D721Med (cell line): ENCODE measurements around the gene PRR23E.

Source experiments
- DNase-seq: peaks from one replicate; pipeline ENCODE4 v3.0.0; 2011; ENCODE audit warnings: low spot score; ENCODE audit not compliant: insufficient read length
- FAIRE-seq: peaks from 2 replicates; lab custom pipeline; 2011; peaks lifted over from hg19 to GRCh38; lab: Jason Lieb, UNC
- TF ChIP-seq, protein P1 (sequence below): IDR thresholded peaks from 2 replicates; pipeline ENCODE4 v1.5.1; 2012; ENCODE audit warnings: mild to moderate bottlenecking, control low read depth; ENCODE audit not compliant: insufficient read depth; ENCODE audit errors: missing control alignments

Gene PRR23E

DNA sequence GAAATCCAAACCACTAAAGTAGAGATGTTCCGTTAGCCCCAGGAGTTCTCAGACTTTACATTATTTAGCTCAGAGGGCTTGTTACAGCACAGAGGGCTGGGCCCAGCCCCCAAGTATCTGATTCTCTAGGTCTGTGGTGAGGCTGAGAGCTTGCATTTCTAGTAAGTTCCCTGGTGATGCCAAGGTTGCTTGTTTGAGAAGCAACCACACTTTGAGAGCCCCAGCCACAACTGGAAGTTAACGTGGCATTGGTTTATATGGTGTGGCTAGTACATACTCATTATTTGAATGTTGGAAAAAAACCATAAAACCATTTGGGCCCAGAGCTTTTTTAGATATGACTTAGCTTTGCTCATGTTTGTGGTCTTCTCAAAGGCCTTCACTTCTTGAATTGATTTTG is 35.9 kb downstream of the PRR23E start:
- DNase-seq (no peak), FAIRE-seq (no peak)
- TF ChIP-seq, protein P1, sequence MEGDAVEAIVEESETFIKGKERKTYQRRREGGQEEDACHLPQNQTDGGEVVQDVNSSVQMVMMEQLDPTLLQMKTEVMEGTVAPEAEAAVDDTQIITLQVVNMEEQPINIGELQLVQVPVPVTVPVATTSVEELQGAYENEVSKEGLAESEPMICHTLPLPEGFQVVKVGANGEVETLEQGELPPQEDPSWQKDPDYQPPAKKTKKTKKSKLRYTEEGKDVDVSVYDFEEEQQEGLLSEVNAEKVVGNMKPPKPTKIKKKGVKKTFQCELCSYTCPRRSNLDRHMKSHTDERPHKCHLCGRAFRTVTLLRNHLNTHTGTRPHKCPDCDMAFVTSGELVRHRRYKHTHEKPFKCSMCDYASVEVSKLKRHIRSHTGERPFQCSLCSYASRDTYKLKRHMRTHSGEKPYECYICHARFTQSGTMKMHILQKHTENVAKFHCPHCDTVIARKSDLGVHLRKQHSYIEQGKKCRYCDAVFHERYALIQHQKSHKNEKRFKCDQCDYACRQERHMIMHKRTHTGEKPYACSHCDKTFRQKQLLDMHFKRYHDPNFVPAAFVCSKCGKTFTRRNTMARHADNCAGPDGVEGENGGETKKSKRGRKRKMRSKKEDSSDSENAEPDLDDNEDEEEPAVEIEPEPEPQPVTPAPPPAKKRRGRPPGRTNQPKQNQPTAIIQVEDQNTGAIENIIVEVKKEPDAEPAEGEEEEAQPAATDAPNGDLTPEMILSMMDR: no peak

DNA sequence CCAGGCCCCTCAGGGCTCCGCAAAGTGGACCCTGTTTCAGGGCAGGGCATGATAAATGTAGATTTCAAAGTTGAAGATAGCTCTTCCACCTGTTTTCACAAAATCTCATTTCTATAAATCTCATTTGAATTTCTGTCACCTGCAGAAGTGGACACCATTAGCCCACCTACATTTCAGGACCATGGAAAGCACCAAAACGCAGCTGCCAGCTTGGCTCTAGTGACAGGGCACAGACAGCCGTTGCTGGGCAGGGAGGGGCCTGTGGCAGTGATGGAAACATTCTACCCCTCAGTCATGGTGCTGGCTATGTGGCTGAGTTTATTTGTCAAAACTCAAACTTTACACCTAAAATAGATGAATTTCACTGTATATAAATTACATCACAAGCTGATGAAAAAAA is 40.4 kb downstream of the PRR23E start:
- FAIRE-seq (no peak), DNase-seq (no peak)
- TF ChIP-seq, protein P1: no peak

DNA sequence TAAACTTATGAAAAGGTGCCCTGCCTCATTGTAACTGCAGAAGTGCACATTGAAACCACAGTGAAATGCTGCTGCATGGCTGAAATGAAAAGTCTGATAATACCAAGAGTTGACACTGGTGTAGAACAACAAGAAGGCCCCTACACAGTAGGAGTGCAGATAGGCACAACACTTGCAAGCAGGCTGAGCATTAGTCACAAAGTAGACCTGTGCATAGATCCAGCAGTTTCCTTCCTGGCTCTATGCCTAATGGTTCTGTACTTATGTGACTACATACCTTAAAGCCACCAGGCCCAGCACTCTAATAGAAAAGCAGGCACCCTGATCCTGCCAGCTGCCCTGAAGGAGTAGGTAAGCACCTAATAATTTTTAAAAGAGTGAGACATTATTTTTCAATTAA is 41.8 kb downstream of the PRR23E start:
- no peak for FAIRE-seq
- DNase-seq: no peak
- TF ChIP-seq, protein P1: no peak

DNA sequence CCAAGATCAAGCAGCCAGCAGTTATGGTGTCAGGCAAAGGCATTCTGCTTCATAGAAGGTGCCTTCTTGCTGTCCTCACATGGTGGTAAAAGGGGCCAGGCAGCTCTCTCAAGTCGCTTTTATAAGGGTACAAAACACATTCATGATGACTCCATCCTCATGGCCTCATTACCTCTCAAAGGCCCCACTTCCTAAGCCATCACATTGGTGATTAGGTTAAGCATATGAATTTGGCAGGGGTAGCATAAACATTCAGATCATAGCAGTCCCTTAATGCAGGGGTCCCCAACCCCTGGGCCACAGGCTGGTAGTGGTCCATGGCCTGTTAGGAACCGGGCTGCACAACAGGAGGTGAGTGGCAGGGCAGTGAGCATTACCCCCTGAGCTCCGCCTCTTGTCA is 42.8 kb downstream of the PRR23E start:
- TF ChIP-seq, protein P1: no peak
- no peak for FAIRE-seq
- DNase-seq: no peak

DNA sequence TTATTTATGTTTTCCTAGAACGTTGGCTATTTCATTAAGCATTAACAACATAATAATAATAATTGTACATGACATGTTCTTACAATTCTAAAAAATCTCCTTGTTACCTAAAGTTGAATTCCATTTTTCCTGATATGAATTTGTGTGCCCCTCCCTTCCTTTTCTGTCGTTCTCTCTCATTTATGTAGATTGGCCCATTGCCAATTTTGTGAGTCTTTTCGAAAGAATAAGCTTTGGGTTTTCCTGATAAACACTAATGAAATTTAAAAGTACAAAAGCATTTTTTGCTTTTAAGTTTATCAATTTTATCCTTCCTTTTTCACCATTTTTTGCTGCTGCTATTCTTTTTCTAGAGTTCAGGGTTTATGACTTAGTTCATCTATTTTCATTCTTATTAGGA is 44.9 kb downstream of the PRR23E start:
- TF ChIP-seq, protein P1: no peak
- no peak for DNase-seq
- FAIRE-seq: no peak

DNA sequence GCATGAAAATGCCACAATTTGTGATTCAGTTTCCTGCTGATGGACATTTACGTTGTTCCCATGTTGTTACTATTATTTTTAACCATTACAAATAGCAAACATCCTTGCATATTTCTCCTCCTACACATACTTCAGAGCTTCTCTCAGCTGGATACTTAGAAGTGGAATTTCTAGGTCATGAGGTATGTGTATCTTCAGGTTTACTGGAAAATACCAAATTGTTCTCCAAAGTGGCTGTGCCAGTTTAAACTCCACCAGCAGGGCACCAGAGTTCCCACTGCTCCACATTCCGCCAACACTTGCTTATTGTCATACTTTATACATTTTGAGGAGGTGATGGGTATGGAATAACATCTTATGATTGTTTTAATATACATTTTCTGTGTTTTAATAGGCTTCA is 45.7 kb downstream of the PRR23E start:
- TF ChIP-seq, protein P1: no peak
- FAIRE-seq (no peak), DNase-seq (no peak)

DNA sequence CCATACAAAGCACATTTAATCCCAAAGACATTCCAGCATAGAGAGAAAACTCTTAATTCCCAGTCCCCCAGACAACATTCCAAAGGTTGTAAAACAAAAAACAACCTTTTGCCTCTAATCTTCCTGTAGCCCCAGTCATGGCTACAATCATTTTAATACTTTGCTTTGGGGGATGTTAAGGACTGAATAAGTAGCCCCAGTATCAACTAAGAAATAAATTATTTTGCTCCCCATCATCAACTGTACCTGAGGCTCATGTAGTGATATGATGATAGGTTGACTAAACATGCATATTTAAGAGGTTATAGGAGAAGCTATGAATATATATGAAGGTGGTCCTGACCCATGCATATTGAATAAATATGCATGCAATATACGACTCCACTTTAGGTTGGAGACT is 54.4 kb downstream of the PRR23E start:
- FAIRE-seq: no peak
- DNase-seq: no peak
- TF ChIP-seq, protein P1: no peak
